Measurements from ENCODE around the gene GLRX. TPM values are rescaled to one million over a fixed set of nuclear protein-coding genes. Genes with fewer than 3 reads are reported as not detected.

Gene GLRX
- total RNA-seq, 1 donor from 2014 or later = 32.8 TPM

DNA sequence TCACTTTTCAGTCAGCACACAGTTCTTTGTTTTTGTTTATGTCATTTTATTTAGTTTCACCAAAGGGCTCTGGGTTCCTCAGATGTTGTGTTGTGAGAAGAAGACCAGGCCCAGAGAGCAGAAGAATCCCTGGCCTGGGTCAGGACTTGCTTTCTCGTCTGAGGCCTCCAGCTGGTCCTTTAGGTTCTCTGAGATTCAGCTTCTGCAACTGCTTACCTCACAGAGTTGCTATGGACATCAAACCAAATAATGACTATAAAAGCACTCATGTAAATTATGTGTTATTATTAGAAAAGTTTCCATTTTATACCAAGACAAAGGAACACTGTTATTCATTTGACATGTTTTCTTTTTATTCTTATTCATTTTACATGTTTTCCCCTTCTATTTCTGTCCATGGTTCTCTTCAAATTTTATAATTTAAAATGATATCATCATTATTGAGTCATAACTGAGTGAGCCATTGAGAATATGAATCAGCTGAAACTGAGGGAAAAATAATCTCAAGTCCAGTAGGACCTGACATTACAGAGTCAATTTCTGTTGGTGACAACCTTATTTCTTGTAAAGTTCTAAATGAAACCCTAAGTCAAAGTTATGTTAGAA is 44.0 kb upstream of the GLRX start:
- DNase-seq (ENCODE audit: extremely low spot score, unreplicated experiment) = no peak
- Mint-ChIP-seq H3K4me3 (ENCODE audit: unreplicated experiment) (no peak overlapping the region), H3K27ac (ENCODE audit: unreplicated experiment) (no peak overlapping the region), H3K27me3 (ENCODE audit: unreplicated experiment) (no peaks in the 10 kb centered on the region), H3K36me3 (ENCODE audit: unreplicated experiment) (no peaks in the 10 kb centered on the region), H3K4me1 (ENCODE audit: unreplicated experiment) (peaks cover 33% of the 10 kb centered on the region), H3K9me3 (ENCODE audit: unreplicated experiment) (no peaks in the 10 kb centered on the region)
- TF ChIP-seq, protein P1, sequence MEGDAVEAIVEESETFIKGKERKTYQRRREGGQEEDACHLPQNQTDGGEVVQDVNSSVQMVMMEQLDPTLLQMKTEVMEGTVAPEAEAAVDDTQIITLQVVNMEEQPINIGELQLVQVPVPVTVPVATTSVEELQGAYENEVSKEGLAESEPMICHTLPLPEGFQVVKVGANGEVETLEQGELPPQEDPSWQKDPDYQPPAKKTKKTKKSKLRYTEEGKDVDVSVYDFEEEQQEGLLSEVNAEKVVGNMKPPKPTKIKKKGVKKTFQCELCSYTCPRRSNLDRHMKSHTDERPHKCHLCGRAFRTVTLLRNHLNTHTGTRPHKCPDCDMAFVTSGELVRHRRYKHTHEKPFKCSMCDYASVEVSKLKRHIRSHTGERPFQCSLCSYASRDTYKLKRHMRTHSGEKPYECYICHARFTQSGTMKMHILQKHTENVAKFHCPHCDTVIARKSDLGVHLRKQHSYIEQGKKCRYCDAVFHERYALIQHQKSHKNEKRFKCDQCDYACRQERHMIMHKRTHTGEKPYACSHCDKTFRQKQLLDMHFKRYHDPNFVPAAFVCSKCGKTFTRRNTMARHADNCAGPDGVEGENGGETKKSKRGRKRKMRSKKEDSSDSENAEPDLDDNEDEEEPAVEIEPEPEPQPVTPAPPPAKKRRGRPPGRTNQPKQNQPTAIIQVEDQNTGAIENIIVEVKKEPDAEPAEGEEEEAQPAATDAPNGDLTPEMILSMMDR (IDR thresholded peaks at IDR 0.05) = no peak

DNA sequence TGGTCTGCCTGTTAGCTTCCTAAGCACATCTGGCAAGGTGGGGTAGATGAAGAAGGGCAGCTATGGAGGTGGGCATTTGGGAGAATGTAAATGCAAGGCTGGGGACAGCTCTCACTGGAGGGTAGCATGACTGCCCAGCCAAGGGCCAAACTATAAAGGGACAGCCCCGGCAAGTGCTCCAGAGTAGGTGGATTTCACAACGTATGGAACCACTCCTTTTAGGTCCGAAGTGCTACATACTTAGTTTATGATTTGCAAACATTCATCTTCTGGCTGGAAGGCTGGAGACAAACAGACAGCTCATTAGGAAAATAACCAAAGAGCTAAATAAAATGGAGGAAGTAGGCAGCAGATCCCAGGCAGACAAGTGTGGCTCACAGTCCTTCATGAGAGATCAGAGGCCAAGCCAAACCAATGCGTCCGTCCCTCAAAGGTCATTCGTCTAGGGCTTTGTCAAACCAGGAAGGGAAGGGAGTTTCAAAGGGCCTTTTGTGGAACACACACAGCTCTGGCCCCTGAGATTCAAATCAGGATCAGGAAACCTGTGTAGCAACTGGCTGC is 42.5 kb upstream of the GLRX start:
- no peak overlapping the region for H3K27ac Mint-ChIP-seq (ENCODE audit: unreplicated experiment)
- H3K4me3 Mint-ChIP-seq (ENCODE audit: unreplicated experiment) = no peak overlapping the region
- H3K4me1 Mint-ChIP-seq (ENCODE audit: unreplicated experiment) = peaks cover 39% of the 10 kb centered on the region
- H3K9me3 Mint-ChIP-seq (ENCODE audit: unreplicated experiment) = no peaks in the 10 kb centered on the region
- no peaks in the 10 kb centered on the region for H3K27me3 Mint-ChIP-seq (ENCODE audit: unreplicated experiment)
- TF ChIP-seq, protein P1 (IDR thresholded peaks at IDR 0.05) = no peak
- no peak for DNase-seq (ENCODE audit: extremely low spot score, unreplicated experiment)
- H3K36me3 Mint-ChIP-seq (ENCODE audit: unreplicated experiment) = no peaks in the 10 kb centered on the region

- H3K4me1 Mint-ChIP-seq (ENCODE audit: unreplicated experiment) = peaks cover 43% of the 10 kb centered on the region
- TF ChIP-seq, protein P1 (IDR thresholded peaks at IDR 0.05) = no peak
- H3K27ac Mint-ChIP-seq (ENCODE audit: unreplicated experiment) = no peak overlapping the region
- no peaks in the 10 kb centered on the region for H3K36me3 Mint-ChIP-seq (ENCODE audit: unreplicated experiment)
- H3K4me3 Mint-ChIP-seq (ENCODE audit: unreplicated experiment) = no peak overlapping the region
- no peaks in the 10 kb centered on the region for H3K9me3 Mint-ChIP-seq (ENCODE audit: unreplicated experiment)
- no peaks in the 10 kb centered on the region for H3K27me3 Mint-ChIP-seq (ENCODE audit: unreplicated experiment)
- no peak for DNase-seq (ENCODE audit: extremely low spot score, unreplicated experiment)
Observed at GRCh38 chr5:95864456-95864855, 41.9 kb upstream of the GLRX start.

- TF ChIP-seq, protein P1 (IDR thresholded peaks at IDR 0.05) = no peak
- DNase-seq (ENCODE audit: extremely low spot score, unreplicated experiment) = peak; percentile 13
Observed at GRCh38 chr5:95863383-95863757, 40.8 kb upstream of the GLRX start.

DNA sequence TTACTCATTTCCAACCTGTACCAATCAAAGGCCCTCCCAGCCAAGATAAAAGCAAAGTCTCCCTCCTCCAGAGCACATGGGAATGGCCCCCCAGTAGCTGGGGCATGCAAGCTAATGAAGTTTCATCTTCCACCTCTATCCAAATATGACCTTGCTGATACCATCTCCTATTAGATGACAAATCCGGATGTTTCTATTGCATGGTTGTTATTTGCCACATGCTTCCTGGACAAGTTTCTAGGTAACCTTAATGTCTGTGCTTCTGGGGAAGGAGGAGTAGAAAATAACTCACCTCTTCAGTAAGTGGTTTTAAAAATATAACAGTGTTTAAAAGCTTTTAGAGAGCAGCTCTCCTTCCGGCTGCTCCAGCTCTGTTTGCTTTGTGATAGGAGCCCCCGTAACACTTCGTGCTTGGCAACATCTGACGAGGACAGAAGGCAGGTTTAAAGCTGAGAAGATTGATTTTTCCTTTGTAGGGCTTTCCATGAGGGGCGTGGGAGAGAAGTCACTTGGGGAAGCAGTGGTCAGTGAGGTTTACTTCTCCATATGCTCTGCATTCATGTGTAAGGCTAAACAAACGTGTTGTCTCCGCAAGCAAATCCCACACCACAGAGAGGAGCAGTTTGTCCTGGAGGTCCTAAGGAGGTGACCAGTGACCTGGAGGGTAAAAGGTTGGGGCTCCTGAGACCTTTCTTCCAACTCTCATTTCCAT is 40.3 kb upstream of the GLRX start:
- H3K4me1 Mint-ChIP-seq (ENCODE audit: unreplicated experiment) = peaks cover 57% of the 10 kb centered on the region
- no peak overlapping the region for H3K4me3 Mint-ChIP-seq (ENCODE audit: unreplicated experiment)
- H3K36me3 Mint-ChIP-seq (ENCODE audit: unreplicated experiment) = no peaks in the 10 kb centered on the region

More at GRCh38 chr5:95863383-95863757, 40.8 kb upstream of the GLRX start:
- Mint-ChIP-seq H3K27ac (ENCODE audit: unreplicated experiment) (peak overlapping the region; percentile 46), H3K4me3 (ENCODE audit: unreplicated experiment) (no peak overlapping the region), H3K9me3 (ENCODE audit: unreplicated experiment) (no peaks in the 10 kb centered on the region), H3K36me3 (ENCODE audit: unreplicated experiment) (no peaks in the 10 kb centered on the region), H3K4me1 (ENCODE audit: unreplicated experiment) (peaks cover 52% of the 10 kb centered on the region), H3K27me3 (ENCODE audit: unreplicated experiment) (no peaks in the 10 kb centered on the region)

More for the DNA sequence above, 40.3 kb upstream of the GLRX start:
- DNase-seq (ENCODE audit: extremely low spot score, unreplicated experiment) = peak; percentile 27
- TF ChIP-seq, protein P1 (IDR thresholded peaks at IDR 0.05) = no peak
- peak overlapping the region; percentile 99 for H3K27ac Mint-ChIP-seq (ENCODE audit: unreplicated experiment)
- H3K27me3 Mint-ChIP-seq (ENCODE audit: unreplicated experiment) = no peaks in the 10 kb centered on the region
- no peaks in the 10 kb centered on the region for H3K9me3 Mint-ChIP-seq (ENCODE audit: unreplicated experiment)

Measured in osteocyte (in vitro differentiated cells).